Endothelial cell of umbilical vein (primary cell): ENCODE data around the gene TSPAN17. TPM values are rescaled to one million over a fixed set of nuclear protein-coding genes. Genes with fewer than 3 reads are reported as not detected.

Experiments
- BruUV-seq: library from RNA; stranded (reverse); fragments of 400-500 nt; replicated peaks from 2 replicates; lab custom pipeline; 2021; lab: Mats Ljungman, UMichigan
- CTCF ChIA-PET: fragments of 300-600, 350-600 bp; sonication (Branson Sonifier 250); formaldehyde crosslinking; loops from one replicate; lab custom pipeline; 2021; ENCODE audit warnings: antibody characterized with exemption, inconsistent platforms; lab: Charles Lee
- POLR2A ChIA-PET: fragments of 300-600, 350-600 bp; sonication (Branson Sonifier 250); formaldehyde crosslinking; loops from one replicate; lab custom pipeline; 2021; ENCODE audit warnings: antibody characterized with exemption, inconsistent platforms; lab: Charles Lee
- DNase-seq: peaks from one replicate; pipeline ENCODE4 v3.0.0-alpha.2; 2011; ENCODE audit warnings: low read depth, low spot score
- FAIRE-seq: peaks from 2 replicates; lab custom pipeline; 2011; peaks lifted over from hg19 to GRCh38; lab: Jason Lieb, UNC
- H2AFZ ChIP-seq: 2 replicates; pipeline ENCODE4 v1.6.0; 2012; ENCODE audit warnings: low read depth, low read length, control low read depth, inconsistent platforms
- H3K27ac ChIP-seq: 2 replicates; pipeline ENCODE4 v1.5.1; 2011; ENCODE audit warnings: low read depth, mild to moderate bottlenecking, control low read depth, low read length, moderate library complexity; ENCODE audit not compliant: insufficient read depth
- H3K27me3 ChIP-seq, 2 experiments: 2 replicates each; pipeline versions ENCODE4 v1.6.0 to v1.6.1; 2011; ENCODE audit warnings: low read length in 2 of 2, mixed read lengths in 1 of 2; ENCODE audit not compliant: control insufficient read depth in 2 of 2, insufficient read depth in 2 of 2
- H3K36me3 ChIP-seq, 2 experiments: 2 replicates in 1 of 2; 3 replicates in 1 of 2; pipeline ENCODE4 v1.5.1; 2011; ENCODE audit warnings: low read length in 2 of 2, mild to moderate bottlenecking in 1 of 2, moderate library complexity in 1 of 2; ENCODE audit not compliant: control insufficient read depth in 2 of 2, insufficient read depth in 2 of 2; ENCODE audit errors: extremely low read depth in 1 of 2
- H3K4me1 ChIP-seq: 3 replicates; pipeline ENCODE4 v1.5.1; 2011; ENCODE audit warnings: mild to moderate bottlenecking, low read length; ENCODE audit not compliant: control insufficient read depth, insufficient read depth; ENCODE audit errors: extremely low read depth
- H3K4me2 ChIP-seq: 2 replicates; pipeline ENCODE4 v1.6.1; 2011; ENCODE audit warnings: low read length, control low read depth, mixed read lengths; ENCODE audit not compliant: insufficient read depth
- H3K4me3 ChIP-seq, 3 experiments: fragments of 200-600 bp in 1 of 3; sonication (generic), shearing (Covaris generic) in 1 of 3; replicated peaks in 1 of 3; 2 replicates each; pipeline ENCODE4 v1.5.1; 2011 to 2016; ENCODE audit warnings: control low read depth in 3 of 3, low read length in 3 of 3, mild to moderate bottlenecking in 2 of 3, inconsistent platforms in 1 of 3, low read depth in 1 of 3, moderate library complexity in 1 of 3; ENCODE audit not compliant: insufficient read depth in 1 of 3
- H3K79me2 ChIP-seq: 2 replicates; pipeline ENCODE4 v1.6.0; 2012; ENCODE audit warnings: low read length, inconsistent platforms; ENCODE audit not compliant: control insufficient read depth, insufficient read depth
- H3K9ac ChIP-seq: replicated peaks from 2 replicates; pipeline ENCODE3; 2011; ENCODE audit warnings: low read length, control low read depth; ENCODE audit not compliant: insufficient read depth; ENCODE audit errors: extremely low read depth
- H3K9me1 ChIP-seq: replicated peaks from 3 replicates; pipeline ENCODE4 v1.6.0; 2011; ENCODE audit warnings: mild to moderate bottlenecking, low read length; ENCODE audit not compliant: control insufficient read depth, insufficient read depth; ENCODE audit errors: extremely low read depth
- H3K9me3 ChIP-seq: replicated peaks from 2 replicates; pipeline ENCODE4 v1.5.1; 2012; ENCODE audit warnings: low read length, inconsistent platforms; ENCODE audit not compliant: control insufficient read depth, insufficient read depth
- H4K20me1 ChIP-seq: replicated peaks from 2 replicates; pipeline ENCODE3; 2011; ENCODE audit warnings: mild to moderate bottlenecking, low read length; ENCODE audit not compliant: control insufficient read depth, insufficient read depth; ENCODE audit errors: extremely low read depth
- CTCF ChIP-seq, 2 donors: IDR thresholded peaks; 1 replicate in 1 of 2; 2 replicates in 1 of 2; pipeline ENCODE4 v1.5.1; 2011; ENCODE audit warnings: low read length in 2 of 2, mild to moderate bottlenecking in 2 of 2, moderate library complexity in 2 of 2, control low read depth in 1 of 2, inconsistent platforms in 1 of 2, low read depth in 1 of 2; ENCODE audit not compliant: insufficient read depth in 1 of 2; ENCODE audit errors: extremely low read depth in 1 of 2
- EZH2 ChIP-seq: IDR thresholded peaks from 2 replicates; pipeline ENCODE4 v1.6.1; 2012; ENCODE audit warnings: borderline replicate concordance, low read depth, mild to moderate bottlenecking, moderate library complexity, low read length, inconsistent platforms; ENCODE audit not compliant: severe bottlenecking
- MYC ChIP-seq: IDR thresholded peaks from one replicate; pipeline ENCODE4 v1.6.1; 2011; ENCODE audit warnings: mild to moderate bottlenecking, low read depth, low read length
- POLR2A ChIP-seq: IDR thresholded peaks from 2 replicates; pipeline ENCODE4 v1.6.1; 2012; ENCODE audit warnings: low read depth, mild to moderate bottlenecking, control low read depth, low read length
- dilution Hi-C: fragments of 300-500 bp; cut with MboI; formaldehyde crosslinking; loops from one replicate; pipeline ENCODE4 v1.15.0; 2019; ENCODE audit warnings: low sequenced_read_pairs; ENCODE audit not compliant: extremely low pct_ligation_motif_present
- intact Hi-C: fragments of 100-400 bp; cut with micrococcal nuclease; formaldehyde crosslinking; loops from one replicate; pipeline ENCODE4 v1.10.0; 2022
- polyA plus RNA-seq, 4 experiments: library from polyadenylated mRNA; depleted of rRNA in 3 of 4; stranded (reverse) in 3 of 4; unstranded in 1 of 4; fragments of >200 nt; gene quantifications; 2 replicates each; pipeline versions ENCODE4 v1.2.1 to v1.2.3, GENCODE V29; 2011 to 2012; ENCODE audit warnings: missing spikeins in 1 of 4
- total RNA-seq: library from RNA; stranded (reverse); gene quantifications from 2 replicates; pipeline ENCODE4 v1.2.3, GENCODE V29; 2021

TSPAN17 gene
- total and polyA plus RNA-seq, 2 donors (not counting 3 experiments of a cell fraction or from before 2014, with no cell fraction given): 55.9 to 73.3 TPM

- no peak overlapping the region for H3K4me3 ChIP-seq
Measured at GRCh38 chr5:176633598-176633997, 13.7 kb upstream of the TSPAN17 start.

More at GRCh38 chr5:176633598-176633997, 13.7 kb upstream of the TSPAN17 start:
- Histone ChIP-seq H3K9me1 (no peaks in the 10 kb centered on the region), H3K36me3 (no peaks in the 10 kb centered on the region), H3K79me2 (no peaks in the 10 kb centered on the region), H4K20me1 (no peaks in the 10 kb centered on the region), H3K9me3 (no peaks in the 10 kb centered on the region), H3K27me3 (peaks cover 53% of the 10 kb centered on the region in 2 experiments), H3K27ac (no peak overlapping the region), H3K9ac (no peak overlapping the region), H3K4me1 (no peaks in the 10 kb centered on the region), H3K4me2 (no peak overlapping the region), H2AFZ (no peak overlapping the region)
- DNase-seq: no peak
- no TSS peak for BruUV-seq
- intact Hi-C loops (no loop called here), dilution Hi-C loops (no loop called here)
- ChIA-PET POLR2A (no interaction called here), CTCF (interaction anchor here (1.0 to 2.0 kb wide), 3 partner anchors 13 to 59 kb away, joined by 4 to 7 read pairs (median 6); partner anchors contain the start of gene TSPAN17)
- no peak for TF ChIP-seq MYC
- TF ChIP-seq CTCF (IDR thresholded peaks at IDR 0.05; ENCODE audit: extremely low read depth in 1 of 2, insufficient read depth in 1 of 2, low read depth in 1 of 2, low read length in 2 of 2): no peak
- TF ChIP-seq POLR2A: no peak
- peak; percentile 30 for TF ChIP-seq EZH2
- FAIRE-seq: no peak
